ENCODE data around the gene OSBPL2.

OSBPL2 gene

DNA sequence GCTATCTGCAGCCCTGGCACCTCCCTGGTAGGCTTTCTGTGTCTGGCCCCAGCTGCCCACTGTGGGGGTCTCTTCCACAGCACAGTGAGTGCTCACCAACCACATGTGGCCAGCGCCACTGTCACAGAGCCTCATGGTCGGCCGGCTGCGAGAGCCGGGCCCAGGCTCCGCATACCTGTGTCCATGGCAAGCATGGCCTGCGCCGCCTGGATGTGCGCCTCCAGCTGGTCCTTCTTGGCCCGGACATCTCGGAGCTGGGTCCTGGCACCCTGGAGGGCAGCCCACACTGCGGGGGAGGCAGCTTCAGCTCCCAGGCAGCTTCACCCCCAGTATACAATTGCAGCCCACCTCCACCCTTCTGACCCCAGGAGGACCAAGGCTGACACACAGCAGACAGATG, 77.5 kb downstream of the OSBPL2 start:
- DNase-seq (ENCODE audit: low read depth, low spot score), result no peak
- in situ Hi-C loops (cut with HindIII; ENCODE audit: low sequenced_read_pairs), result no loop called here
- no peak overlapping the region for H3K4me3 ChIP-seq (ENCODE audit: low read depth, low read length)
- TF ChIP-seq, protein P1, sequence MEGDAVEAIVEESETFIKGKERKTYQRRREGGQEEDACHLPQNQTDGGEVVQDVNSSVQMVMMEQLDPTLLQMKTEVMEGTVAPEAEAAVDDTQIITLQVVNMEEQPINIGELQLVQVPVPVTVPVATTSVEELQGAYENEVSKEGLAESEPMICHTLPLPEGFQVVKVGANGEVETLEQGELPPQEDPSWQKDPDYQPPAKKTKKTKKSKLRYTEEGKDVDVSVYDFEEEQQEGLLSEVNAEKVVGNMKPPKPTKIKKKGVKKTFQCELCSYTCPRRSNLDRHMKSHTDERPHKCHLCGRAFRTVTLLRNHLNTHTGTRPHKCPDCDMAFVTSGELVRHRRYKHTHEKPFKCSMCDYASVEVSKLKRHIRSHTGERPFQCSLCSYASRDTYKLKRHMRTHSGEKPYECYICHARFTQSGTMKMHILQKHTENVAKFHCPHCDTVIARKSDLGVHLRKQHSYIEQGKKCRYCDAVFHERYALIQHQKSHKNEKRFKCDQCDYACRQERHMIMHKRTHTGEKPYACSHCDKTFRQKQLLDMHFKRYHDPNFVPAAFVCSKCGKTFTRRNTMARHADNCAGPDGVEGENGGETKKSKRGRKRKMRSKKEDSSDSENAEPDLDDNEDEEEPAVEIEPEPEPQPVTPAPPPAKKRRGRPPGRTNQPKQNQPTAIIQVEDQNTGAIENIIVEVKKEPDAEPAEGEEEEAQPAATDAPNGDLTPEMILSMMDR (IDR thresholded peaks at IDR 0.05; ENCODE audit: low read depth, low read length), result no peak

DNA sequence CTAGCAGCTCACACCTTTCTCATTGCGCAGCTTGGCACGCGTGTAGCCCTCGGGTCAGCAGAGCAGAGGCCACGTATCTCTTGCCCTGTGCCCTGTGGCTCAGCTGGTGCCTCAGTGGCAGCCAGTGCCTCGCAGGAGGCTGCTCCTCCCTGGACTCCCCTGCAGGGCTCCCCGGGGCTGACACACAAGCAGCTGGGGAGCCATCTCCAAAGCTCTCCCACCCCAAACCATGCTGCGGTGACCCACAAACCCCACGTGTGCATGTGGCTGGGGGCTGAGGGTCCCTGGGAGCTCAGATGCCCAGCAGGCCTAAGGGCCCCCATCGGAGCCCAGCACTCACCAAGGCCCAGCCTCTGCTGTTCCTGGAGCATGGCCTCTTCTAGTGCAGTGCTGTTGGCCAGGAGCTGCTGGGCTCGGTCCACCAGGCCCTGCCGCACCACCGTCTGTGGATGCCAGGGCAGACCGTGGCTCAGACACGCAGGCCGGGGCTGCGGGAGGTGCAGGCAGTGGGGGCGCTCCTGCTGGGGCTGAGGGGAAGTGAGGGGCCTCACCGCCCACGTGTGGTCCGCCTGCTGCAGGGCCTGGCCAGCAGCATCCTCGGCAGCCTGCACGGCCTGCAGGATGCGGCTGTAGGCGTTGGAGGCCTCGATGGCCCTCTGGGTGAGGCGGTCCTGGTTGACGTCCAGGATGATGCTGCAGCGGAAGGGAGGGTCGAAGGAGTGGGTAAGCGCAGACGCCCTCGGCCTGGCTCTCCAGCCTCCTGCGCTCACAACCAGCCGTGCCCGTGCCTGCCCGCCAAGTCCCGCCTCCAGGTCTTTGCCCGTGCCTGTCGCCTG, 78.2 kb downstream of the OSBPL2 start:
- in situ Hi-C loops (cut with HindIII; ENCODE audit: low sequenced_read_pairs), result no loop called here
- DNase-seq (ENCODE audit: low read depth, low spot score), result no peak
- TF ChIP-seq, protein P1 (IDR thresholded peaks at IDR 0.05; ENCODE audit: low read depth, low read length), result no peak
- H3K4me3 ChIP-seq (ENCODE audit: low read depth, low read length), result no peak overlapping the region

DNA sequence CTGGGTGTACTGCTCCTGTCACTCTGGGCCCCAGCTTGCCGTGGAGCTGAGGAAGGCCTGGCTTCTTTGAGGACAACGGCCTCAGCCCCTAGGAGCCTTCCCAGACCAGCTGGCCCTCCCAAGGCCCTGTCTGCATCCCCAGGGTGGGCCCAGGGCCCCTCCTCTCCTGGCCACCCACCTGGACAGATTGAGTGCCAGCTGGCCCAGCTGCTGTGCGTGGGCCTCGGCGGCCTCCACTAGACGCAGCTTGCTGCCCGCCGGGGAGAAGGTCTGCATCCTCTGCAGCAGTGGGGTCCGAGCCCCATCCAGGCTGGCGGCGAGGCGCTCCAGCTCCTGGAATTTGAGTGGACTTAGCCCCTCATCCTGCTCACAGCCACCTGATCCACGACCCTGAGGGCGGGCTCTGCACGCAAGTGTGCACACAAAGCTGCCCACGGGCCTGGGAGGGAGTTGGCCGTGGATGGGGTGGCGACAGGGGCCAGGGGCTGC, 78.9 kb downstream of the OSBPL2 start:
- H3K4me3 ChIP-seq (ENCODE audit: low read depth, low read length), result no peak overlapping the region
- in situ Hi-C loops (cut with HindIII; ENCODE audit: low sequenced_read_pairs), result no loop called here
- no peak for DNase-seq (ENCODE audit: low read depth, low spot score)
- TF ChIP-seq, protein P1 (IDR thresholded peaks at IDR 0.05; ENCODE audit: low read depth, low read length), result no peak

DNA sequence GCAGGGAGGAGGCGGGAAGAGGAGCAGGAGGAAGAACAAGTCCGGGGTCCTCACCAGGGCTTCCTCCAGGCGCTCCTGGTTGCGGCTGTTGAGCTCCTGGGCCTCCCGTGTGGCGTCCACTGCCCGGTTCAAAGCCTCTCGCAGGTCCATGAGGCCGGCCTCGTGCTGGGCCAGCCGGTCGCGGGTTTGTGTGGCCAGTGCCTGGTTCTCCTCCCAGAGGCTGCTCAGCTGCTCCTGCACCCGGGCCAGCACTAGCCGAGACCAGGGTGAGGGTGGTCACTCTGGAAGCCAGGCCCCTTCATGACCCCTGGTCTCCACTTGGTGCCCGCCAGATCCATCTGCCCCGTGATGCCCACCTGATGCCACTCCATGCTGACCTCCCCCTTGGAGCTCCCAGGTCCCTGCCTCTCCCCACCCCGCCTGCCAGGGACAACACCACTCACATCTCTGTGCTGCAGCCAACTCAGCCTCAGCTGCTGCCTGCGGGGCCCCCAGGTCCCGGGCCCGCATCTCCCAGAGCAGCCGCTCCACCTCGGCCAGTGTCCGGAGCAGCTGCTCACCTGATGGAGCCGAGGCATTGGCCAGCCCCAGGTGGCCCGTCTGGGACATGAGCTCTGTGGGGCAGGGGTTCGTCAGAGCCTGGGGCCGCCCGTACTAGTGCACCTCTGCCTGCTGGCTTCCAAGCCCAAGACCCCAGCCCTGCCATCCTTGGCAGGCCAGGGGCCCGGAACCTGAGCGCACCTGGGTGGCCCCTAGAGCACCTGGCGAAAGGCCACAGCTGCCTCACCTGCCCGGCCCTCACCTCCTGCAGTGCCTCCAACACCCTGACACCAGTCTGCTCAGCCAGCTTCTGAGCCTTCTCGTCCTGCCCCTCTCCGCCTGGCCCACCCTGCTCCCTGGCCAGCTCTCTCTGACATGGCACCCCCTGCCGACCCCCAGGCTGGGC, 80.4 kb downstream of the OSBPL2 start:
- DNase-seq (ENCODE audit: low read depth, low spot score), result no peak
- H3K4me3 ChIP-seq (ENCODE audit: low read depth, low read length), result no peak overlapping the region
- in situ Hi-C loops (cut with HindIII; ENCODE audit: low sequenced_read_pairs), result no loop called here
- TF ChIP-seq, protein P1 (IDR thresholded peaks at IDR 0.05; ENCODE audit: low read depth, low read length), result no peak

DNA sequence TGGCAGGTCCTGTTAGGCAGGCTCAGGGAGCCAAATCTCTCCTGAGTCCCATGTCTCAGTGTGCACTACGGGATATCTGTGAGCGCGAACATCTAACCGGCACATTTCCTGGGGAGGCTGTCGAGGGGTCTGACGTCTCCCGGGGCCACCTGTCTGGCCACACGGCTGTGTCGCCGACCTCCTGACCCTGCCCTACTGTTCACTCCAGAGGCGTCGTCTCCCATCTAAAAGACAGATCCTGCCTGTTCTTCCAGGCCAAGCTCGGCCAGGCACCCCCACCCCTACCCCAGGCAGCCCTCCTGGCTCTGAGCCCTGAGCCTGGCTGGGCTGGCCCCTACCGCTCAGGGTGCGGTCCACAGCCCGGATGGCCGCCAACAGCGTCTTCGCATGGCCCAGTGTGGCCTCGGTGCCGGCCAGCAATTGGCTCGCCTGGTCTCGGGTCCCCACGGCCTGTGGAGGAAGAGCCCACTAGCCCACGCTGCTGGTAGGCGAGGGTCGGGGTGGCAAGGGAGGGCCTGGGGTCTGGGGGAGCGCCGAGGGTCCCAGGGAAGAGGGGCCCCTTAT, 81.1 kb downstream of the OSBPL2 start:
- TF ChIP-seq, protein P1 (IDR thresholded peaks at IDR 0.05; ENCODE audit: low read depth, low read length), result no peak

More for the DNA sequence above, 81.1 kb downstream of the OSBPL2 start:
- no peak for DNase-seq (ENCODE audit: low read depth, low spot score)
- in situ Hi-C loops (cut with HindIII; ENCODE audit: low sequenced_read_pairs), result no loop called here
- H3K4me3 ChIP-seq (ENCODE audit: low read depth, low read length), result no peak overlapping the region

All from astrocyte of the spinal cord (primary cell).